HepG2 (cell line): Measurements from ENCODE around the gene UBC. TPM values are rescaled to one million over a fixed set of nuclear protein-coding genes. Genes with fewer than 3 reads are reported as not detected.

Experiments used
- CC2D1A ChIP-seq: sonication (generic); formaldehyde crosslinking; IDR thresholded peaks from 2 replicates; pipeline ENCODE4 v1.8.1; 2023; ENCODE audit warnings: mild to moderate bottlenecking, missing genetic modification reagents
- FOXC1 ChIP-seq: sonication (generic); formaldehyde crosslinking; IDR thresholded peaks from 2 replicates; pipeline ENCODE4 v1.8.0; 2022; ENCODE audit warnings: mild to moderate bottlenecking, missing genetic modification reagents, borderline replicate concordance
- KAT7 ChIP-seq: IDR thresholded peaks from 2 replicates; pipeline ENCODE4 v1.6.1; 2018; ENCODE audit warnings: borderline replicate concordance, missing compliant biosample characterization
- KAT8 ChIP-seq: IDR thresholded peaks from 2 replicates; pipeline ENCODE4 v1.6.1; 2016; ENCODE audit warnings: missing genetic modification reagents, missing compliant biosample characterization
- POLR2AphosphoS2 ChIP-seq: IDR thresholded peaks from 2 replicates; pipeline ENCODE4 v1.6.1; 2011; ENCODE audit warnings: low read depth, low read length, improper control_type of control experiment
- SMAD3 ChIP-seq: sonication (generic); formaldehyde crosslinking; IDR thresholded peaks from 2 replicates; pipeline ENCODE4 v1.4.0; 2020; ENCODE audit warnings: missing genetic modification reagents
- THYN1 ChIP-seq: sonication (generic); formaldehyde crosslinking; IDR thresholded peaks from 2 replicates; pipeline ENCODE4 v1.8.1; 2023; ENCODE audit warnings: low read depth, mild to moderate bottlenecking, moderate library complexity, missing genetic modification reagents, borderline replicate concordance
- ZFP36 ChIP-seq: fragments of 150-350 bp; IDR thresholded peaks from 2 replicates; pipeline ENCODE4 v1.6.1; 2018; ENCODE audit warnings: borderline replicate concordance, low read length, low read depth; ENCODE audit not compliant: partially characterized antibody
- ZFP41 ChIP-seq: sonication (generic); formaldehyde crosslinking; IDR thresholded peaks from 2 replicates; pipeline ENCODE4 v1.4.0; 2020; ENCODE audit warnings: mild to moderate bottlenecking, missing genetic modification reagents, borderline replicate concordance
- ZFY ChIP-seq: sonication (generic); formaldehyde crosslinking; IDR thresholded peaks from 2 replicates; pipeline ENCODE4 v1.4.0; 2020; ENCODE audit warnings: missing genetic modification reagents
- ZNF12 ChIP-seq: sonication (generic); formaldehyde crosslinking; IDR thresholded peaks from 2 replicates; pipeline ENCODE4 v1.5.0; 2020; ENCODE audit warnings: missing genetic modification reagents
- ZNF3 ChIP-seq: IDR thresholded peaks from 2 replicates; pipeline ENCODE4 v1.7.0; 2017; ENCODE audit warnings: inconsistent platforms
- ZNF484 ChIP-seq: sonication (generic); formaldehyde crosslinking; IDR thresholded peaks from 2 replicates; pipeline ENCODE4 v1.5.1; 2020; ENCODE audit warnings: mild to moderate bottlenecking, low read depth, missing genetic modification reagents, borderline replicate concordance
- ZNF547 ChIP-seq: sonication (generic); formaldehyde crosslinking; IDR thresholded peaks from 2 replicates; pipeline ENCODE4 v1.5.1; 2020; ENCODE audit warnings: mild to moderate bottlenecking, missing genetic modification reagents
- ZNF746 ChIP-seq: sonication (generic); formaldehyde crosslinking; IDR thresholded peaks from 2 replicates; pipeline ENCODE4 v1.8.0; 2022; ENCODE audit warnings: mild to moderate bottlenecking, missing genetic modification reagents
- ZSCAN21 ChIP-seq: sonication (generic); formaldehyde crosslinking; IDR thresholded peaks from 2 replicates; pipeline ENCODE4 v1.8.0; 2022; ENCODE audit warnings: mild to moderate bottlenecking, missing genetic modification reagents, moderate library complexity, borderline replicate concordance
- polyA plus RNA-seq, 8 experiments: library from polyadenylated mRNA; depleted of rRNA in 3 of 8; stranded (reverse) in 7 of 8; unstranded in 1 of 8; fragments of >200 nt; fragmentation: Illumina TruSeq in 4 of 8; extraction: Trizol in 4 of 8; gene quantifications; 2 replicates each; pipeline versions ENCODE4 v1.2.1 to v1.2.3, GENCODE V29; 2011 to 2016; ENCODE audit warnings: low read depth in 4 of 8, missing spikeins in 1 of 8, mixed read lengths in 1 of 8; ENCODE audit not compliant: insufficient read depth in 1 of 8
- total RNA-seq, 5 experiments: library from RNA; depleted of rRNA; stranded (reverse); fragments of >200 nt; fragmentation: Illumina TruSeq; extraction: Trizol; gene quantifications; 2 replicates each; pipeline ENCODE4 v1.2.3, GENCODE V29; 2016; ENCODE audit warnings: low read depth in 1 of 5
- TF ChIP-seq, protein P1 (sequence below): sonication (generic); formaldehyde crosslinking; IDR thresholded peaks from 2 replicates; pipeline ENCODE4 v1.4.0; 2020; ENCODE audit warnings: low read depth, mild to moderate bottlenecking, missing genetic modification reagents
- TF ChIP-seq, protein P2 (sequence below): sonication (generic); formaldehyde crosslinking; IDR thresholded peaks from 2 replicates; pipeline ENCODE4 v1.8.0; 2022; ENCODE audit warnings: missing genetic modification reagents, mild to moderate bottlenecking, inconsistent platforms, borderline replicate concordance
- TF ChIP-seq, protein P3 (sequence below): sonication (generic); formaldehyde crosslinking; IDR thresholded peaks from 2 replicates; pipeline ENCODE4 v1.4.0; 2020; ENCODE audit warnings: low read depth, mild to moderate bottlenecking, missing genetic modification reagents
- TF ChIP-seq, protein P4 (sequence below): IDR thresholded peaks from 2 replicates; pipeline ENCODE4 v1.6.1; 2016; ENCODE audit warnings: low read depth, control low read depth
- TF ChIP-seq, protein P5 (sequence below): sonication (generic); formaldehyde crosslinking; IDR thresholded peaks from 2 replicates; pipeline ENCODE4 v1.4.0; 2020; ENCODE audit warnings: missing genetic modification reagents, borderline replicate concordance

The UBC gene
- total and polyA plus RNA-seq, 2 of the 13 experiments (the other 11 are each of a cell fraction or from before 2014, with no cell fraction given), result 805 to 1,432 TPM

DNA sequence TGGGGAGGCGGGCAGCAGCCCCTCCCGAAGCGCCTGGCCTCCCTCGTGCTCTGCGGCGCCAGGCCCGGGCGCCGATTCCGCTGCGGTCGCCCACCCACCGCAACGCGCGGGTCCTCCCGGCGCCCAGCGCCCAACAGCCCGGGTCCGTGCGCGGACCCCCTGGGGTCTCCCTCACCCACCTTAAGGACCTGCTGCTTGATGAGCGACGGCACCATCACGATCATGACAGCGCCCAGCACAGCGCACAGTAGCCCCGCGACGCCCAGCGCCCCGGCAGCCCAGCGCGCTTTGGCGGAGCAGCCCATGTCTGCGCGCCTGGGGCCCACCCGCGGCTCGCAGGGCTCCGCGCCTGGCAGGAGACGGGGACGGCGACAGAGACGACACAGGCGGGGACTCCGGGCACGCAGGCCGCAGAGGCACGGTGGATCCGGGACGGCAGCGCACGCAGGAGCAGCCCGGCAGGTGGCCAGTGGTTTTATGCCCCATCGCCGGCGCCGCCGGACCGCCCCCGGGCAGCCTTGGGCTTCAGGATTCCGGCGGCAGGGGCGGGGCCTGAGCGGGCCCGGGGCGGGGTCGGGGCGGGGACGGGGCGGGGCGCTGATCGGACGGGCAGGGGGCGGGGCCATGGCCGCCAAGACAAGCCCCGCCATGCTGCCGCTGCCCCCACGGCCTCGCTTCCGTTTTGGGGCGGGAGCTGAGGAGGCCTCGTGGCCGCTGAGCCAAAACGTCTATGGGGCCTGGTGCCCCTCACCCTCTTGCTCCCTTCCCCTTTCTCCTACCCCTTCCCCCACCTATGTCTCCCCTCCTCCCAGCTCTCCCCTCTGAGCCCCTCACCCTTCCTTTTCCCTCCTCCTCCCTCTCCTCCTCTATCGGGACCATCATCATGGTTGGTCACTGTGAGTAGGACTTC lies 50.8 kb downstream of the UBC start, which contains the start of gene SCARB1 (continued):
- TF ChIP-seq, protein P1, sequence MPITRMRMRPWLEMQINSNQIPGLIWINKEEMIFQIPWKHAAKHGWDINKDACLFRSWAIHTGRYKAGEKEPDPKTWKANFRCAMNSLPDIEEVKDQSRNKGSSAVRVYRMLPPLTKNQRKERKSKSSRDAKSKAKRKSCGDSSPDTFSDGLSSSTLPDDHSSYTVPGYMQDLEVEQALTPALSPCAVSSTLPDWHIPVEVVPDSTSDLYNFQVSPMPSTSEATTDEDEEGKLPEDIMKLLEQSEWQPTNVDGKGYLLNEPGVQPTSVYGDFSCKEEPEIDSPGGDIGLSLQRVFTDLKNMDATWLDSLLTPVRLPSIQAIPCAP, result no peak
- TF ChIP-seq ZFP36 (no peak), SMAD3 (CRISPR knock-in tag) (no peak), ZNF746 (no peak), KAT8 (peak; percentile 66; the same call in 1 of the 2 replicates), ZNF547 (CRISPR knock-in tag) (peak; percentile 82), ZNF484 (CRISPR knock-in tag) (no peak), ZNF3 (CRISPR knock-in tag) (no peak), ZSCAN21 (peak; percentile 3; the same call in 1 of the 2 replicates), KAT7 (CRISPR knock-in tag) (peak; percentile 69; the same call in 1 of the 2 replicates), ZFP41 (CRISPR knock-in tag) (no peak), CC2D1A (CRISPR knock-in tag) (no peak), FOXC1 (CRISPR knock-in tag) (peak; percentile 96; the same call in 1 of the 2 replicates), THYN1 (CRISPR knock-in tag) (no peak), POLR2AphosphoS2 (no peak), ZNF12 (no peak), ZFY (peak; percentile 89)
- TF ChIP-seq, protein P2, sequence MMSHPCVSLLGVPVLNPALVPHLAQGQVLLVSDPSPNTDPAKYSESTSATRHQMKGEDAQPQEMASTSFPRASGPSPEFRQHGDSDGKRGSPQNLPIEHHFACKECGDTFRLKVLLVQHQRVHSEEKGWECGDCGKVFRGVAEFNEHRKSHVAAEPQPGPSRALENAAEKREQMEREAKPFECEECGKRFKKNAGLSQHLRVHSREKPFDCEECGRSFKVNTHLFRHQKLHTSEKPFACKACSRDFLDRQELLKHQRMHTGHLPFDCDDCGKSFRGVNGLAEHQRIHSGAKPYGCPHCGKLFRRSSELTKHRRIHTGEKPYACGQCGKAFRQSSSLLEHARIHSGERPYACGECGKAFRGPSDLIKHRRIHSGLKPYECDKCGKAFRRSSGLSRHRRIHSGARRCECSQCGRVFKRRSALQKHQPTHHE (CRISPR knock-in tag), result 0 out of 2 replicates have a peak, but pooled peaks have one; percentile 6
- TF ChIP-seq, protein P3, sequence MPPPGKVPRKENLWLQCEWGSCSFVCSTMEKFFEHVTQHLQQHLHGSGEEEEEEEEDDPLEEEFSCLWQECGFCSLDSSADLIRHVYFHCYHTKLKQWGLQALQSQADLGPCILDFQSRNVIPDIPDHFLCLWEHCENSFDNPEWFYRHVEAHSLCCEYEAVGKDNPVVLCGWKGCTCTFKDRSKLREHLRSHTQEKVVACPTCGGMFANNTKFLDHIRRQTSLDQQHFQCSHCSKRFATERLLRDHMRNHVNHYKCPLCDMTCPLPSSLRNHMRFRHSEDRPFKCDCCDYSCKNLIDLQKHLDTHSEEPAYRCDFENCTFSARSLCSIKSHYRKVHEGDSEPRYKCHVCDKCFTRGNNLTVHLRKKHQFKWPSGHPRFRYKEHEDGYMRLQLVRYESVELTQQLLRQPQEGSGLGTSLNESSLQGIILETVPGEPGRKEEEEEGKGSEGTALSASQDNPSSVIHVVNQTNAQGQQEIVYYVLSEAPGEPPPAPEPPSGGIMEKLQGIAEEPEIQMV, result 0 out of 2 replicates have a peak, but pooled peaks have one; percentile 49
- TF ChIP-seq, protein P4, sequence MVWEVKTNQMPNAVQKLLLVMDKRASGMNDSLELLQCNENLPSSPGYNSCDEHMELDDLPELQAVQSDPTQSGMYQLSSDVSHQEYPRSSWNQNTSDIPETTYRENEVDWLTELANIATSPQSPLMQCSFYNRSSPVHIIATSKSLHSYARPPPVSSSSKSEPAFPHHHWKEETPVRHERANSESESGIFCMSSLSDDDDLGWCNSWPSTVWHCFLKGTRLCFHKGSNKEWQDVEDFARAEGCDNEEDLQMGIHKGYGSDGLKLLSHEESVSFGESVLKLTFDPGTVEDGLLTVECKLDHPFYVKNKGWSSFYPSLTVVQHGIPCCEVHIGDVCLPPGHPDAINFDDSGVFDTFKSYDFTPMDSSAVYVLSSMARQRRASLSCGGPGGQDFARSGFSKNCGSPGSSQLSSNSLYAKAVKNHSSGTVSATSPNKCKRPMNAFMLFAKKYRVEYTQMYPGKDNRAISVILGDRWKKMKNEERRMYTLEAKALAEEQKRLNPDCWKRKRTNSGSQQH (CRISPR knock-in tag), result peak; percentile 67; the same call in 1 of the 2 replicates
- TF ChIP-seq, protein P5, sequence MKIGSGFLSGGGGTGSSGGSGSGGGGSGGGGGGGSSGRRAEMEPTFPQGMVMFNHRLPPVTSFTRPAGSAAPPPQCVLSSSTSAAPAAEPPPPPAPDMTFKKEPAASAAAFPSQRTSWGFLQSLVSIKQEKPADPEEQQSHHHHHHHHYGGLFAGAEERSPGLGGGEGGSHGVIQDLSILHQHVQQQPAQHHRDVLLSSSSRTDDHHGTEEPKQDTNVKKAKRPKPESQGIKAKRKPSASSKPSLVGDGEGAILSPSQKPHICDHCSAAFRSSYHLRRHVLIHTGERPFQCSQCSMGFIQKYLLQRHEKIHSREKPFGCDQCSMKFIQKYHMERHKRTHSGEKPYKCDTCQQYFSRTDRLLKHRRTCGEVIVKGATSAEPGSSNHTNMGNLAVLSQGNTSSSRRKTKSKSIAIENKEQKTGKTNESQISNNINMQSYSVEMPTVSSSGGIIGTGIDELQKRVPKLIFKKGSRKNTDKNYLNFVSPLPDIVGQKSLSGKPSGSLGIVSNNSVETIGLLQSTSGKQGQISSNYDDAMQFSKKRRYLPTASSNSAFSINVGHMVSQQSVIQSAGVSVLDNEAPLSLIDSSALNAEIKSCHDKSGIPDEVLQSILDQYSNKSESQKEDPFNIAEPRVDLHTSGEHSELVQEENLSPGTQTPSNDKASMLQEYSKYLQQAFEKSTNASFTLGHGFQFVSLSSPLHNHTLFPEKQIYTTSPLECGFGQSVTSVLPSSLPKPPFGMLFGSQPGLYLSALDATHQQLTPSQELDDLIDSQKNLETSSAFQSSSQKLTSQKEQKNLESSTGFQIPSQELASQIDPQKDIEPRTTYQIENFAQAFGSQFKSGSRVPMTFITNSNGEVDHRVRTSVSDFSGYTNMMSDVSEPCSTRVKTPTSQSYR (CRISPR knock-in tag), result peak; percentile 30; the same call in 1 of the 2 replicates
